GM12878 (cell line): Measurements from ENCODE around the gene ADSL.

Experiments used
- E4F1 ChIP-seq: fragments of 450-650 bp; IDR thresholded peaks from 2 replicates; pipeline ENCODE4 v1.6.1; 2018; ENCODE audit warnings: borderline replicate concordance, mild to moderate bottlenecking; ENCODE audit not compliant: partially characterized antibody
- HCFC1 ChIP-seq: fragments of 150-350 bp; IDR thresholded peaks from 2 replicates; pipeline ENCODE4 v1.6.1; 2014; ENCODE audit warnings: low read length

GRCh38 chr22:40397396-40397795 lies 51.1 kb downstream of the ADSL start:
- TF ChIP-seq HCFC1 = no peak
- TF ChIP-seq E4F1 = no peak
